DND-41 (cell line): ENCODE results near the gene GPR63.

Experiments
- ATAC-seq: fragments of 200-7000 bp; cut with Tn5 transposase; 3 replicates; pipeline ENCODE4 v1.9.1; 2021; ENCODE audit warnings: low read depth; ENCODE audit not compliant: insufficient read depth
- DNase-seq: peaks from one replicate; pipeline ENCODE4 v3.0.0-alpha.2; 2020
- H2AFZ ChIP-seq: 2 replicates; pipeline ENCODE4 v1.6.0; 2012; ENCODE audit warnings: low read depth, low read length
- H3K27ac ChIP-seq: 2 replicates; pipeline ENCODE4 v1.5.1; 2012; ENCODE audit warnings: low read length, inconsistent platforms
- H3K27me3 ChIP-seq: fragments of 200-600 bp; sonication (generic); 2 replicates; pipeline ENCODE4 v1.6.0; 2012; ENCODE audit warnings: low read length, mild to moderate bottlenecking, inconsistent platforms; ENCODE audit not compliant: insufficient read depth, poor library complexity
- H3K36me3 ChIP-seq: 2 replicates; pipeline ENCODE4 v1.5.1; 2012; ENCODE audit warnings: low read length, inconsistent platforms; ENCODE audit not compliant: insufficient read depth
- H3K4me1 ChIP-seq: 2 replicates; pipeline ENCODE4 v1.5.1; 2012; ENCODE audit warnings: mild to moderate bottlenecking, low read length; ENCODE audit not compliant: insufficient read depth
- H3K4me2 ChIP-seq: 2 replicates; pipeline ENCODE4 v1.6.0; 2012; ENCODE audit warnings: mild to moderate bottlenecking, moderate library complexity, low read length, inconsistent platforms; ENCODE audit not compliant: insufficient read depth
- H3K4me3 ChIP-seq, 2 experiments: fragments of 200-600 bp in 1 of 2; shearing (Covaris generic) in 1 of 2; 2 replicates each; pipeline ENCODE4 v1.5.1; 2012 to 2016; ENCODE audit warnings: inconsistent platforms in 2 of 2, low read length in 2 of 2, mild to moderate bottlenecking in 2 of 2, low read depth in 1 of 2, moderate library complexity in 1 of 2
- H3K79me2 ChIP-seq: 2 replicates; pipeline ENCODE4 v1.6.0; 2012; ENCODE audit warnings: low read length, inconsistent platforms; ENCODE audit not compliant: insufficient read depth
- H3K9ac ChIP-seq: 2 replicates; pipeline ENCODE4 v1.6.0; 2012; ENCODE audit warnings: low read depth, mild to moderate bottlenecking, inconsistent platforms, low read length, moderate library complexity
- H3K9me3 ChIP-seq: 2 replicates; pipeline ENCODE4 v1.5.1; 2012; ENCODE audit warnings: low read length, moderate library complexity, mild to moderate bottlenecking, inconsistent platforms; ENCODE audit not compliant: insufficient read depth, severe bottlenecking
- H4K20me1 ChIP-seq: 2 replicates; pipeline ENCODE4 v1.6.0; 2012; ENCODE audit warnings: low read length; ENCODE audit not compliant: insufficient read depth
- EZH2 ChIP-seq: IDR thresholded peaks from 3 replicates; pipeline ENCODE4 v1.6.1; 2012; ENCODE audit warnings: borderline replicate concordance, low read depth, mild to moderate bottlenecking, moderate library complexity, low read length, inconsistent platforms; ENCODE audit not compliant: severe bottlenecking
- TF ChIP-seq, protein P1 (sequence below): IDR thresholded peaks from 2 replicates; pipeline ENCODE4 v1.5.1; 2012; ENCODE audit warnings: borderline replicate concordance, low read length, moderate library complexity, mild to moderate bottlenecking; ENCODE audit not compliant: poor library complexity, severe bottlenecking; ENCODE audit errors: extremely low read depth

The GPR63 gene

DNA sequence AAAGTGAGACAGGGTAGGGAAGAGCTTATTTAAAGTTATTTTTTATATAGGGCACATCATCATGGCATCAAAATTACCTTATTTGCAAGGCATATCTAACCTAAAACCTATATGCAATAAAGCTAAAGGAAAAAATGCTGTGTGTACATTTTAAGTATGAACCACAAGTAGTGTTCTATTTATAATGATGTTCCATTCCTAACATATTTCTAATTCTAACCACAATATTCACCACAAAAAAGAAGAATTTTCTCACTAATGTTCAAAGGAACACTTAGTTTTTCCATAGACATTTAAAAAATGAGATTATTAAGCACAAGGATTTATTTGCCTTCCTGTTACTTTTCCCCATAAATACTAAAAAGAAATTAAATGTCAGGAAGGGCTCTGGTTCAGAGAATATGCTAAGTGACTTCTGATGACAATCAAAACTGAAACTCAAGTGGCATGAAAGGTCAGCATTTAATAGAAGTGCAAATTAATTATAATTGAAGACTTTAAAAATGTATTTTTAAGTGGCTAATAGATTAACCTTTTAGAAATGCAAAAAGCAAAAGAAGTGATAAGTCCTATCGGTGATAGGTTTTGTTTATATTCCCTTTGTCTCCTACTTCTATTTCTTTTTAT is 25.1 kb downstream of the GPR63 start:
- Histone ChIP-seq H3K27ac (no peak overlapping the region), H3K4me2 (no peak overlapping the region), H3K36me3 (no peaks in the 10 kb centered on the region)

DNA sequence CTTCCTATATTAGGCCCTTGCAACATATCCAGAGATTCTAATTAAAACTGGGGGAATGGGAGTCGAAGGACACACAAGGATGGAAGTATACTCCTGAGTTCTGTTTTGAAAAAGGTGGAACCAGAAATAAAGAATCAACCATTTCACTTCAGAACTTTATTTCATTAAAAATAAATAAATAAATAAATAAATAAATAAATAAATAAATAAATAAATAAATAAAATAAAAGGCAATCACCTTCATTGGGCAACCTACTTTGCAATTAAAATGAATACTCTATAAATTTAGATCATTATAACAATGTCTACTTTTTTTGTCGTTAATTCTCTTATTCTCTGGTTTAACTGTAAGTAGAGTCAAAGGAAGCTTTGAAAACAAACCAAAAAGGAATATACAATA is 25.6 kb downstream of the GPR63 start:
- Histone ChIP-seq H3K27ac (no peak overlapping the region), H3K4me2 (no peak overlapping the region)
- no peak for DNase-seq

More for the DNA sequence above, 25.1 kb downstream of the GPR63 start:
- no peaks in the 10 kb centered on the region for H3K9me3 ChIP-seq
- H2AFZ ChIP-seq = no peak overlapping the region
- peaks cover 5% of the 10 kb centered on the region for H3K4me1 ChIP-seq
- no peak overlapping the region for H3K9ac ChIP-seq
- TF ChIP-seq, protein P1, sequence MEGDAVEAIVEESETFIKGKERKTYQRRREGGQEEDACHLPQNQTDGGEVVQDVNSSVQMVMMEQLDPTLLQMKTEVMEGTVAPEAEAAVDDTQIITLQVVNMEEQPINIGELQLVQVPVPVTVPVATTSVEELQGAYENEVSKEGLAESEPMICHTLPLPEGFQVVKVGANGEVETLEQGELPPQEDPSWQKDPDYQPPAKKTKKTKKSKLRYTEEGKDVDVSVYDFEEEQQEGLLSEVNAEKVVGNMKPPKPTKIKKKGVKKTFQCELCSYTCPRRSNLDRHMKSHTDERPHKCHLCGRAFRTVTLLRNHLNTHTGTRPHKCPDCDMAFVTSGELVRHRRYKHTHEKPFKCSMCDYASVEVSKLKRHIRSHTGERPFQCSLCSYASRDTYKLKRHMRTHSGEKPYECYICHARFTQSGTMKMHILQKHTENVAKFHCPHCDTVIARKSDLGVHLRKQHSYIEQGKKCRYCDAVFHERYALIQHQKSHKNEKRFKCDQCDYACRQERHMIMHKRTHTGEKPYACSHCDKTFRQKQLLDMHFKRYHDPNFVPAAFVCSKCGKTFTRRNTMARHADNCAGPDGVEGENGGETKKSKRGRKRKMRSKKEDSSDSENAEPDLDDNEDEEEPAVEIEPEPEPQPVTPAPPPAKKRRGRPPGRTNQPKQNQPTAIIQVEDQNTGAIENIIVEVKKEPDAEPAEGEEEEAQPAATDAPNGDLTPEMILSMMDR = no peak
- no peak for TF ChIP-seq EZH2
- ATAC-seq (no peak), DNase-seq (no peak)
- H3K79me2 ChIP-seq = peaks cover 4% of the 10 kb centered on the region; the same call in 1 of the 2 replicates
- H4K20me1 ChIP-seq = peaks cover 7% of the 10 kb centered on the region; the same call in 1 of the 2 replicates
- no peak overlapping the region for H3K4me3 ChIP-seq
- no peaks in the 10 kb centered on the region for H3K27me3 ChIP-seq

DNA sequence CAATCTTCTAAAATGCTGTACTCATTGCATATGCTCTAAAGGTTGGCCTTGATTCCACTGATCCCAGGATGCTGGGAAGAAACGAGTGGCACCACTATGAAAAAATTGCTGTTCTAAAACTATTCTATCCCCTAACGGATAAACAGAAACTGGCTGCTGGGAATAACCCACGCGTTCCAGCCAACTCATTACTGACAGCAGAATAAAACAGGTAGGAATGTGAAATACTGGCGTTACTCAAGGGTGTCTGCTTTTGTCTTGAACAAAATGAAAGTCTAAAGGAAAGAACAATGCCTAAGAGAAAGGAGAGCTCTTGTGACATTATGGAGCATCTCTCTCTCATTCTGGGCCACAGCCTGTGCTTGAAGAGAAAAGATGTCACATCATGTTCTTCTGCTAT is 26.1 kb downstream of the GPR63 start:
- Histone ChIP-seq H3K36me3 (no peaks in the 10 kb centered on the region), H3K27ac (no peak overlapping the region), H3K9me3 (no peaks in the 10 kb centered on the region), H3K4me2 (no peak overlapping the region), H4K20me1 (peaks cover 4% of the 10 kb centered on the region; the same call in 1 of the 2 replicates), H3K4me3 (no peak overlapping the region), H3K79me2 (peaks cover 2% of the 10 kb centered on the region; the same call in 1 of the 2 replicates), H3K4me1 (peaks cover 5% of the 10 kb centered on the region), H2AFZ (no peak overlapping the region), H3K9ac (no peak overlapping the region), H3K27me3 (no peaks in the 10 kb centered on the region)
- no peak for DNase-seq
- no peak for ATAC-seq
- TF ChIP-seq EZH2 = no peak
- TF ChIP-seq, protein P1 = no peak

More for the DNA sequence above, 25.6 kb downstream of the GPR63 start:
- Histone ChIP-seq H3K4me1 (peaks cover 5% of the 10 kb centered on the region), H3K4me3 (no peak overlapping the region), H2AFZ (no peak overlapping the region), H3K79me2 (peaks cover 4% of the 10 kb centered on the region; the same call in 1 of the 2 replicates), H3K36me3 (no peaks in the 10 kb centered on the region), H3K9ac (no peak overlapping the region), H3K9me3 (no peaks in the 10 kb centered on the region), H3K27me3 (no peaks in the 10 kb centered on the region), H4K20me1 (peaks cover 7% of the 10 kb centered on the region; the same call in 1 of the 2 replicates)
- ATAC-seq = no peak
- no peak for TF ChIP-seq EZH2
- TF ChIP-seq, protein P1 = no peak
